Natural killer cell (primary cell): ENCODE results near the gene ZNF664. TPM values are rescaled to one million over a fixed set of nuclear protein-coding genes. Genes with fewer than 3 reads are reported as not detected.

Experiments used
- ATAC-seq, 3 donors: fragments of 150-1000 bp in 2 of 3; fragments of 200-7000 bp in 1 of 3; cut with Tn5 transposase; 1 replicate in 1 of 3; 2 replicates in 2 of 3; pipeline ENCODE4 v1.10.0; 2021; ENCODE audit warnings: mild to moderate bottlenecking in 2 of 3, moderate library complexity in 2 of 3
- DNase-seq, 2 donors: peaks; one replicate each; pipeline versions ENCODE4 v3.0.0 to v3.0.0-alpha.2; 2013 to 2021; ENCODE audit warnings: mixed read lengths in 1 of 2
- H3K27ac ChIP-seq: one replicate; pipeline ENCODE4 v1.5.1; 2013; ENCODE audit warnings: mild to moderate bottlenecking, low read length
- H3K27me3 ChIP-seq: one replicate; pipeline ENCODE4 v1.6.1; 2013; ENCODE audit warnings: low read length; ENCODE audit not compliant: control insufficient read depth, insufficient read depth
- H3K36me3 ChIP-seq: one replicate; pipeline ENCODE4 v1.6.1; 2013; ENCODE audit warnings: low read length; ENCODE audit not compliant: control insufficient read depth, insufficient read depth
- H3K4me1 ChIP-seq: one replicate; pipeline ENCODE4 v1.6.1; 2013; ENCODE audit warnings: low read length; ENCODE audit not compliant: control insufficient read depth, insufficient read depth
- H3K4me3 ChIP-seq: one replicate; pipeline ENCODE4 v1.5.1; 2013; ENCODE audit warnings: low read length
- H3K9me3 ChIP-seq: one replicate; pipeline ENCODE4 v1.6.1; 2013; ENCODE audit warnings: low read length; ENCODE audit not compliant: control insufficient read depth, insufficient read depth
- H3K27ac Mint-ChIP-seq, 2 donors: one replicate each; pipeline ENCODE4 v1.8.0; 2022; ENCODE audit warnings: mild to moderate bottlenecking in 2 of 2, mixed read lengths in 2 of 2, moderate library complexity in 1 of 2
- H3K27me3 Mint-ChIP-seq, 2 donors: one replicate each; pipeline ENCODE4 v1.8.0; 2022; ENCODE audit warnings: low read depth in 2 of 2, mixed read lengths in 2 of 2
- H3K36me3 Mint-ChIP-seq: one replicate; pipeline ENCODE4 v1.8.0; 2022; ENCODE audit warnings: mixed read lengths
- H3K4me1 Mint-ChIP-seq, 2 donors: one replicate each; pipeline ENCODE4 v1.8.0; 2022; ENCODE audit warnings: mixed read lengths in 2 of 2
- H3K4me3 Mint-ChIP-seq: one replicate; pipeline ENCODE4 v1.8.0; 2022; ENCODE audit warnings: mild to moderate bottlenecking, moderate library complexity, mixed read lengths
- H3K9me3 Mint-ChIP-seq, 2 donors: one replicate each; pipeline ENCODE4 v1.8.0; 2022; ENCODE audit warnings: mixed read lengths in 2 of 2
- CTCF ChIP-seq: fragments of 200-600 bp; IDR thresholded peaks from one replicate; pipeline ENCODE4 v1.8.0; 2022; ENCODE audit warnings: antibody characterized with exemption
- WGBS: methylation state at CpG from one replicate; pipeline ENCODE4 v1.1.7; 2013; ENCODE audit warnings: missing lambda C conversion rate; ENCODE audit not compliant: insufficient coverage; 5-methylcytosine and 5-hydroxymethylcytosine counted together
- intact Hi-C: fragments of 100-400 bp; cut with micrococcal nuclease; formaldehyde crosslinking; loops from one replicate; pipeline ENCODE4 v1.14.2; 2022
- total RNA-seq, 4 donors: library from RNA; stranded (reverse); fragments of 120-200 nt in 1 of 4; gene quantifications; one replicate each; pipeline versions ENCODE4 v1.2.3 to v1.2.4, GENCODE V29; 2013 to 2022

Gene ZNF664
- total RNA-seq, 3 donors from 2014 or later (not counting 1 experiment from before 2014, with no cell fraction given), result 36.0 to 47.3 (median 46.9) TPM

GRCh38 chr12:123948796-123949769 lies 23.9 kb upstream of the ZNF664 start:
- WGBS, result 92% methylated on average over 19 of the region's 19 CpGs
- no peaks in the 10 kb centered on the region for H3K27me3 Mint-ChIP-seq
- Histone ChIP-seq H3K4me3 (no peak overlapping the region), H3K27ac (no peak overlapping the region), H3K27me3 (no peaks in the 10 kb centered on the region), H3K36me3 (peaks cover under 1% of the 10 kb centered on the region), H3K4me1 (no peaks in the 10 kb centered on the region), H3K9me3 (no peaks in the 10 kb centered on the region)
- no peak overlapping the region for H3K4me3 Mint-ChIP-seq
- intact Hi-C loops, result no loop called here
- H3K27ac Mint-ChIP-seq, result no peak overlapping the region
- no peak for DNase-seq
- no peak for TF ChIP-seq CTCF
- H3K36me3 Mint-ChIP-seq, result no peaks in the 10 kb centered on the region
- ATAC-seq, result no peak
- H3K4me1 Mint-ChIP-seq, result peaks cover 0 to 33% of the 10 kb centered on the region in 2 donors
- H3K9me3 Mint-ChIP-seq, result no peaks in the 10 kb centered on the region

- Mint-ChIP-seq H3K4me3 (no peak overlapping the region), H3K4me1 (peaks cover 0 to 33% of the 10 kb centered on the region in 2 donors), H3K27me3 (no peaks in the 10 kb centered on the region), H3K36me3 (no peaks in the 10 kb centered on the region), H3K9me3 (no peaks in the 10 kb centered on the region), H3K27ac (no peak overlapping the region)
- ATAC-seq, result no peak
- intact Hi-C loops, result no loop called here
- DNase-seq, result no peak
- no peak overlapping the region for H3K27ac ChIP-seq
- TF ChIP-seq CTCF, result no peak
- 95% methylated on average over 15 of the region's 15 CpGs for WGBS
- no peaks in the 10 kb centered on the region for H3K36me3 ChIP-seq
- H3K27me3 ChIP-seq, result no peaks in the 10 kb centered on the region
- H3K9me3 ChIP-seq, result no peaks in the 10 kb centered on the region
- H3K4me3 ChIP-seq, result no peak overlapping the region
- no peaks in the 10 kb centered on the region for H3K4me1 ChIP-seq
Observed at GRCh38 chr12:123949770-123950165, 23.2 kb upstream of the ZNF664 start.

- Mint-ChIP-seq H3K27ac (no peak overlapping the region), H3K4me3 (no peak overlapping the region)
- TF ChIP-seq CTCF, result no peak
Observed at GRCh38 chr12:123950476-123951349, 22.3 kb upstream of the ZNF664 start.

More at GRCh38 chr12:123950476-123951349, 22.3 kb upstream of the ZNF664 start:
- no peaks in the 10 kb centered on the region for H3K27me3 Mint-ChIP-seq
- no peaks in the 10 kb centered on the region for H3K36me3 Mint-ChIP-seq
- H3K9me3 Mint-ChIP-seq, result no peaks in the 10 kb centered on the region
- intact Hi-C loops, result no loop called here
- ATAC-seq (no peak), DNase-seq (no peak)
- whole genome bisulfite sequencing, result 95% methylated on average over 15 of the region's 15 CpGs
- Histone ChIP-seq H3K36me3 (no peaks in the 10 kb centered on the region), H3K4me3 (no peak overlapping the region), H3K4me1 (no peaks in the 10 kb centered on the region), H3K27ac (no peak overlapping the region), H3K9me3 (no peaks in the 10 kb centered on the region), H3K27me3 (no peaks in the 10 kb centered on the region)
- peaks cover 0 to 32% of the 10 kb centered on the region in 2 donors for H3K4me1 Mint-ChIP-seq
